ENCODE results near the gene ZNF548.
A peak's percentile ranks its signal among the peaks of the same experiment; 100 is the strongest.
"Not testable (repeated sequence)": the region's sequence is repeated elsewhere in the genome, so short reads cannot be mapped to it uniquely, and the experiment has no call there.

Gene ZNF548

DNA sequence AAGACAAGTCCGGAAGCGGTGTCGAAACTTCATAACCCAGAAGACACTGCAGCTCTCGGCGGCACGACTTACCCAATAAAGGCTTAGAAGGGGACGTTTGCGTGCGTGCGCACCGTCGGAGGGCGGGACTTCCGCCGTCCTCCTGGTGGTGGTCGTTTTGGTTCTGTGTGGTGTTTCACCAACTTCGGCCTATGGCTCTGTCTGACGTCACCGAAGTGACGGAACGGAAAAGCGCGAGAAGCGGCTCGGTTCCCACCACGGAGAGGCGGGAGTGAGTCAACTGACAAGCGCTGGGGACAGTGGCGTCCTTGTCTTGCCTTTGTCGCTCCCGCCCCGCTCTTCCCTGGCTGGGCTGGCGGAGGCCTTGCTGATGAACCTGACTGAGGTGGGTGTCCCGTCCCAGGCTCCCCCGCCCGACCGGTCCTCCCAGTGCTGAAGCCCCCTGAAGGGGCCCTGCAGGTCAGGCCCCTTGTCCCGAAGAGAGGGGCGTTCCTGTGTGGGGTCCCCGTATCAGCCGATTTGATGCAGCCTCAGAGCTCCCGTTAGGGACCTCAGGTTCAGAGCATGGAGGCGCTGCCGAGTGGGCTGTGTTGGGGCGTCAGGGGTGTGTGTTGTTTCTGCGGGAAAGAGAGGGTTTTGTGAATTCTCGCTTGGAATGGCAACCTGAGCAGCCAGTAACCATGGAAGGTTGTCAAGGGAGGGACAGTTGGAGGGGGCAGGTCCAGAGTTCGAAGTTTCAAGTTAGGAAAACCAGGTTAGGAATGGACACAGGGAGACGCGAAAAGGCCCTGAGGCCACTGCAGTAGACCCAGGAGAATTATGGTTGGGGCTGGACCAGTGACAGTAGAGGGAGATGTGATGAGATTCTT, at the start of gene ZNF548:
Gene ZNF548, plus strand, starts transcription at position 125 of the 869 bp plus-strand sequence. Its CDS starts 246 bp downstream, at position 371.
- DNase-seq (ENCODE audit: low read depth in 2 of 2): peak; percentile 89 to 97

GRCh38 chr19:57342582-57342981, 47.1 kb upstream of the ZNF548 start:
- DNase-seq (ENCODE audit: low read depth in 2 of 2): no peak

- no peak for DNase-seq (ENCODE audit: low read depth in 2 of 2)
Measured at GRCh38 chr19:57348136-57348535, 41.5 kb upstream of the ZNF548 start.

DNA sequence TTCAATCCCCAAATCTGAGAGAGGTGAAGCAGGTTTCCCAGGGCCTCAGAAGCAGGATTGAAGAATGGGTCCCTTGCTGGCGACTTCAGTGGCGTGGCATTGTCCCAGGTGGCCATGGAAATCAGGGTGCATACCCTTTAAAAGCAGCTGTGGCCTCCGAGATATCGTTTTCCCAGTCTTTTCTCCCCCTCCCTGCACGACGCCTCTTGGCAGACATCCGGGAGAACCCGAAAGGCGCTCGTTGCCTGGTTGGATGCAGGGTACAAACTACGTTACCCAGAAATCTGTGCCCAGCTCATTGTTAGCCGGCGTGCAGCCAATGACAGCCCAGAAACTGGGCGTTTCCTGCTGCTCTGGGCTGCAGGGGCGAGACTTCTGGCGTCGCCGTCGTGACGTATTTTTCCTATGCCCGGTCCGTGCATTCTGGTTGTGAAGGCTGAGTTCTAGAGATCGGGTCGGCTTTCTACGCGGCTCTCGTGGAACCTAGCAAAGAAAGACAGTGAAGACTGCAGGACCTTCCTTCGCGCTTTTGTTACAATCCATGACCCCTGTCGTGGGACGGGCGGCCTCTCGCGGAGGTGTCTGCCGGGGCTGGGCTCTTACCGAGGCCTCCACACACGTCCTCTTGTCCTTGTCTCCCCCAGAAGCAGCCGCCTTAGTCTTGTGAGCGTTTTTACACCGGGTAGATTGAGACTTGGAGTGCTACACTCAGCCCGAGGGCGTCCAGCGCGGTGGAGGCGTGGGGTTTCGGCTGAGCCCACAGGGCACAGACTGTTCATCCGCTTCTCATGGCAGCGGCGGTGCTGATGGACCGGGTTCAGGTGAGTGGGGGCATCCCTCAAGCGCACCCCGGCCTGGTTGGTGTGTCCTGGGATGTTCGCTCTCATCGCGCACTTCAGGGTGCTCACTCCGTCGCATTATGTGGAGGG, 38.5 kb upstream of the ZNF548 start, which contains the start of gene ZNF304:
Gene ZNF304, plus strand, starts transcription at position 395 of the 929 bp plus-strand sequence. Its CDS starts 394 bp downstream, at position 789.
- peak; percentile 69 to 75 for DNase-seq (ENCODE audit: low read depth in 2 of 2)

GRCh38 chr19:57351867-57352266, 37.8 kb upstream of the ZNF548 start:
- DNase-seq (ENCODE audit: low read depth in 2 of 2): no peak

DNA sequence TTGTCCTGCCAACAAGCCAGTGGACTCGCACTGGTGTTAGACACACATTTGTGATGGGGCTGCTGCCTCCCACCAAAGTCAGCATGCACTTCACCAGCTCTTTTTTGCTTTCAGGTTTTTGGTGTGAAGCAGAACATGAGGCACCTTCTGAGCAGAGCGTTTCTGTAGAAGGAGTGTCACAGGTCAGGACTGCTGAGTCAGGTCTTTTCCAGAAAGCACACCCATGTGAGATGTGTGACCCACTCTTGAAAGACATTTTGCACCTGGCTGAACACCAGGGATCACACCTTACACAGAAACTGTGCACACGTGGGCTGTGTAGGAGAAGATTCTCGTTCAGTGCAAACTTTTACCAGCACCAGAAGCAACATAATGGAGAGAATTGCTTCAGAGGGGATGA, 33.7 kb upstream of the ZNF548 start:
- DNase-seq (ENCODE audit: low read depth in 2 of 2): no peak

DNA sequence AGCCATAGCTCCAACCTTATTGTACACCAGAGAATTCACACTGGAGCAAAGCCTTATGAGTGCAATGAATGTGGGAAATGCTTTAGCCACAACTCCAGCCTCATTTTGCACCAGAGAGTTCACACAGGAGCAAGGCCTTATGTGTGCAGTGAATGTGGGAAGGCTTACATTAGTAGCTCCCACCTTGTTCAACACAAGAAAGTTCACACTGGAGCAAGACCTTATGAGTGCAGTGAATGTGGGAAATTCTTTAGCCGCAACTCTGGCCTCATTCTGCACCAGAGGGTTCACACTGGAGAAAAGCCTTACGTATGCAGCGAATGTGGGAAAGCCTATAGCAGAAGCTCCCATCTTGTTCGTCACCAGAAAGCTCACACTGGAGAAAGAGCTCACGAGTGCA, 32.2 kb upstream of the ZNF548 start:
- no peak for DNase-seq (ENCODE audit: low read depth in 2 of 2)

DNA sequence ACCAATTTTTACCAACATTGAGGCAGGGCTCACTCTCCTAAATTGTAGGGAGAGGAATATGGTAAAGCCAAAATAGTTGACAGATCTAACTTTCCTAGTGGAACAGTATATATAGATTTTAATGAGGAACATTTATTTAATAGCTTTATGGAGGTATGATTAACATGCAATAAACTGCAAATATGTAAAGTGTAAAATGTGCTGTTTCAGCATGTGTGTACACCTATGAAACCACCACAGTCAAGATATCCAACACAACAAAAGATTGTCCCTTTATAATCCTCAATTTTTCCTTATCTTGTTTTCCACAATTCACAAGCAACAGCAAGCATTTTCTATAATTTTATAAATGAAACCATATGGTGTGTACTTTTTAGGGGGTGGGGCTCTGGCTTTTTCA, 30.4 kb upstream of the ZNF548 start:
- no peak for DNase-seq (ENCODE audit: low read depth in 2 of 2)

DNA sequence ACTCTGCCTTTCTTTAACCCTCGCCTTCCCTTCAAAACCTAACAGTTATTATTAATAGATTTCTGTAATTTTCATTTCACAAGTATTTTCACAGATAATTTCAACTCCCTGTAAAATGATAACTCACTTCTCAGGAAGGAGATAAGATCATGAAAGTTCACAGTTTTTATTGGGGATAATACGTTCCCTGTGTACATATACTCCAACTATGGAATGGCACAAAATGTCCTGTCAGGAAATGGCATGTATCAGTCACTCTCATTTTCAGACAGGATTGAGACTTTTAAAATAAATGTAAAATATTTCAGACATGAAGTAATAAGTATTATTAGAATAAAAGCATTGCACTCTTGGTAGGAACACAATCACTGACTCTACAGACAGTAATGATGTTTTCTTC, 27.2 kb upstream of the ZNF548 start:
- DNase-seq (ENCODE audit: low read depth in 2 of 2): no peak

DNA sequence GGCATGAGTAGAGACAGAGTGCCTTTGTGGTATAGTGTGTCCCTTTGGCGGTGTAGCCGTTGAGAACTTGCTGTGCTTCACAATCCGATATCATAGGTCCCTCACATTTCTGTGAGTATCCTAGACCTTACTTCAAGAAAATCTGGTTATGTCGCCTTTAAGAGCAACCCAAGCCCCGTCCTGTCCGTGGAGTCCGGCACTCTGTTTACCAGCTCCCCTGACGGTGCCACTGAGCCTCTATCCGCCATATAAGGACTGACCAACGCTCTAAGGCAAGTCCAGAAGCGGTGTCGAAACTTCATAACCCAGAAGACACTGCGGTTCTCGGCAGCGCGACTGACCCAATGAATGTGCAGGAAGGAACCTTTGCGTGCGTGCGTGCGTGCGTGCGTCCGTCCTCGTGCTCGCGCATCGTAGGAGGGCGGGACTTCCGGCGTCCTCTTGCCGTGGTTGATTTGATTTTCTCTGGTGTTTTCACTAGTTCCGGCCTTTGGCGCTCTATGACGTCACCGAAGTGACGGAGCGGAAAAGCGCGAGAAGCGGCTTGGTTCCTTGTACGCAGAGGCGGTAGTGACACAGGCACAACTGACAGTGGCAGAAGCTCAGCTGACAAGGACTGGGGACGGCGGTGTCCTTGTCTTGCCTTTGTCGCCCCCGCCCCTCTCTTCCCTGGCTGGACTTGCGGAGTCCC, 26.5 kb upstream of the ZNF548 start, which contains the start of the genes TRAPPC2B and ZNF547:
Gene TRAPPC2B, plus strand, starts transcription at position 555 of the 691 bp plus-strand sequence. CDS start 1,283 bp downstream, outside the sequence.
Gene ZNF547, plus strand, starts transcription at position 555 of the 691 bp plus-strand sequence. CDS start 5,005 bp downstream, outside the sequence.
- DNase-seq (ENCODE audit: low read depth in 2 of 2): peak; percentile 92 to 94

DNA sequence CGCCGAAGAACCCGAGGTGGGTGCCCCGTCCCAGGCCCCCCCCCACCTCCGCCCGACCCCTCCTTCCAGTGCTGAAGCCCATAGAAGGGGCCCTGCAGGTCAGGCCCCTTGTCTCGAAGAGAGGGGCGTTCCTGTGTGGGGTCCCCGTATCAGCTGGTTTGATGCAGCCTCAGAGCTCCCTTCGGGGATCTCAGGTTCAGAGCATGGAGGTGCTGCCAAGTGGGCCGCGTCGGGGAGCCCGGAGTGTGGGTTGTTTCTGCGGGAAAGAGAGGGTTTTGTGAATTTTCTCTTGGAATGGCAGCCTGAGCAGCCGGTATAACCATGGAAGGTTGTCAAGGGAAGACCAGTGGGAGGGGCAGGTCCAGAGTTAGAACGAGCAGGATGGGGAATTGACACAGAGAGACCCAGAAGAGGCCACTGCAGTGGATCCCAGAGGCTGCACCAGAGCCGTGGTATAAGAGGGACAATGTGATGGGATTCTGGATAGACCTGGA, 25.9 kb upstream of the ZNF548 start:
- no peak for DNase-seq (ENCODE audit: low read depth in 2 of 2)

GRCh38 chr19:57366776-57367175, 22.9 kb upstream of the ZNF548 start:
- no peak for DNase-seq (ENCODE audit: low read depth in 2 of 2)

- no peak for DNase-seq (ENCODE audit: low read depth in 2 of 2)
Measured at GRCh38 chr19:57374179-57374578, 15.5 kb upstream of the ZNF548 start.

- DNase-seq (ENCODE audit: low read depth in 2 of 2): not testable (repeated sequence)
Measured at GRCh38 chr19:57374647-57375046, 15.0 kb upstream of the ZNF548 start.

DNA sequence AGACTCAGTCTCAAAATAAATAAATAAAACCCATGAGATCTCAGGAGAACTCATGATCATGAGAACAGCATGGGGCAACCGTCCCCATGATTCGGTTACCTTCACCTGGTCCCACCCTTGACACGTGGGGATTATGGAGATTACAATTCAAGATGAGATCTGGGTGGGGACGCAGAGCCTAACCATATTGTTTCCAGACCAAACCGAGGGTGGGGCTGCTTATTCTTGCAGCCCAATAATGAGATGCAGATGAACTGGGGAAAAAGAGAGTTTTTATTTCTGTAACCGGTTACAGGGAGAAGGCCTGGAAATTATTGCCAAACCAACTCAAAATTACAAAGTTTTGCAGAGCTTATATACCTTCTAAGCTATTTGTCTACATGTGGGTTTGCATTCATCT, 13.5 kb upstream of the ZNF548 start:
- DNase-seq (ENCODE audit: low read depth in 2 of 2): no peak

DNA sequence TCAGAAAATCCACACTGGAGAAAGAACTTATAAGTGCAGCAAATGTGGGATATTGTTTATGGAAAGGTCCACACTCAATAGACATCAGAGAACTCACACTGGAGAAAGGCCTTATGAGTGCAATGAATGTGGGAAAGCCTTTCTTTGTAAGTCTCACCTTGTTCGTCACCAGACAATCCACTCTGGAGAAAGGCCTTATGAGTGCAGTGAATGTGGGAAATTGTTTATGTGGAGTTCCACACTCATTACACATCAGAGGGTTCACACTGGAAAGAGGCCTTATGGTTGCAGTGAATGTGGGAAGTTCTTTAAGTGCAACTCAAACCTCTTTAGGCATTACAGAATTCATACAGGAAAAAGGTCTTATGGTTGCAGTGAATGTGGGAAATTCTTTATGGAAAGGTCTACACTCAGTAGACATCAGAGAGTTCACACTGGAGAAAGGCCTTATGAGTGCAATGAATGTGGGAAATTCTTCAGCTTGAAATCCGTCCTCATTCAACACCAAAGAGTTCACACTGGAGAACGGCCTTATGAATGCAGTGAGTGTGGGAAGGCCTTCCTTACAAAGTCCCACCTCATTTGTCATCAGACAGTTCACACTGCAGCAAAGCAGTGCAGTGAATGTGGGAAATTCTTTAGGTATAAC, 12.0 kb upstream of the ZNF548 start:
- no peak for DNase-seq (ENCODE audit: low read depth in 2 of 2)

DNA sequence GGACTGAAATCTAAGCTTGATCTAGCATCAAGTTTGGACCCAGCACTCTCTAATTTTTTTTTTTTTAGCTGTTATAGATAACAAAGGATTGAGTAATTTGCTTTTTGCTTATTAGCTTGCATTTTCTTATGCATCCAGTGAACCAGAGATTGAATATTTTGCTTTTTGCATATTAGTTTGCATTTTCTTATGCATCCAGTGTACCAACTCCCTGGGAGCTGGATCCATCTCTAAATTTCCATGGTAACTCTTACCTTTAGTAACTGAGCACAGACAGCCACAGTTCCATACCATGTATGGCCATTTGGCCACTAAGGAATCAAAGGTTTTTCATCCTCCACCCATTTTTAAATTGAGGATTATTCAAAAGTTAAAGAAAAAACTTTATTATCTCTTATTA, 8.7 kb upstream of the ZNF548 start:
- DNase-seq (ENCODE audit: low read depth in 2 of 2): no peak

GRCh38 chr19:57382806-57383488, 6.7 kb upstream of the ZNF548 start:
- no peak for DNase-seq (ENCODE audit: low read depth in 2 of 2)

DNA sequence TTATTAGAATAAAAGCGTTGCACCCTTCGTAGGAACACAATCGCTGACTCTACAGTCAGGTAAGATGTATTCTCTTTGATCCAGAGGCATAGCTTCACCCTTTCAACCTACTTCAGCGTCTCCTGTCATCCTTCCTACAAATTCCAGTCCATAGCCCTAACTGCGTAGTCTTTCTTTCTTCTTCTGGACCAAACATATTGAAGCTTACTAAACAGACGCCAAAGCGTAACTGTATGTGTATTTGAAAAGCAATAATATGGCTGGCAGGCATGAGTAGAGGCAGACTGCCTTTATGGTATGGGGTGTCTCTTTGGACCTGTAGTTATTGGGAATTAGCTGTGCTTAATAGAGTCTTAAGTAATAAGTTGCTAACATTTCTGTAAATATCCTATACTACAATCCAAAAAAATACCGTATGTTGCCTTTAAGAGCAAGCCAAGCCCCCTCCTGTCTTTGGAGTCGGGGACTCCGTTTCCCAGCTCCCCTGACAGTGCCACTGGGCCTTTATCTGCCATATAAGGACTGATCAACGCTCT, 392 bp upstream of the ZNF548 start:
- DNase-seq (ENCODE audit: low read depth in 2 of 2): no peak

DNA sequence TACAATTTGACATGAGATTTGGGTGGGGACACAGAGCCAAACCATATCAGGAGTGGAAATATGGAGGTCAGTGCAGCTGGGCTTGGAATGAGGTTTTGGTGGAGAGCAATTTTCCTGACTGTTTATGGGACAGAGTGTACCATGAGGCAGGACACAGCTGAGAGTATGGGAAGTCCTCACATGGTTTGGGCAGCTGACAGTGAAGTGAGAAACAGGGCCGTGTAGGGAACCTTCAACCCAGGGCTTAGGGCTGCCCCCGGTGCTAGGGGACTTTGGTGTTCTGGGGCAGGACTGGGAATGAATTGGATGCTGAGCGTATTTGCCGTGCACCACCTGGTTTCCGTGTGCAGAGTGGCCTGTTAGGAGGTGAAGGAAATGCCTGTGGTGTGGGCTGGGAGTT, 6.1 kb downstream of the ZNF548 start:
- no peak for DNase-seq (ENCODE audit: low read depth in 2 of 2)
